IMR-90 (cell line): Measurements from ENCODE around the gene MAP2K5. TPM values are rescaled to one million over a fixed set of nuclear protein-coding genes. Genes with fewer than 3 reads are reported as not detected.

Experiments
- ATAC-seq: fragments of 200-7000 bp; cut with Tn5 transposase; 2 replicates; pipeline ENCODE4 v1.9.1; 2020; ENCODE audit warnings: low read depth, mild to moderate bottlenecking, moderate library complexity
- BruUV-seq: library from RNA; stranded (reverse); fragments of 400-500 nt; replicated peaks from 2 replicates; lab custom pipeline; 2021; lab: Mats Ljungman, UMichigan
- CTCF ChIA-PET: fragments of 300-600 bp; formaldehyde crosslinking; extraction: SDS; loops from one replicate; lab custom pipeline; 2021; ENCODE audit warnings: antibody characterized with exemption; lab: Yijun Ruan, JAX
- POLR2A ChIA-PET: fragments of 300-600 bp; sonication (Branson Sonifier 250); formaldehyde crosslinking; loops from one replicate; lab custom pipeline; 2022; ENCODE audit warnings: antibody characterized with exemption; ENCODE audit not compliant: unreplicated experiment; lab: Charles Lee
- DNase-seq: peaks from one replicate; pipeline ENCODE4 v3.0.0; 2013
- H2AFZ ChIP-seq: replicated peaks from 2 replicates; pipeline ENCODE3; 2013; ENCODE audit warnings: low read length, mild to moderate bottlenecking; ENCODE audit not compliant: poor library complexity
- H2AK5ac ChIP-seq: 2 replicates; pipeline ENCODE4 v1.6.1; 2013; ENCODE audit warnings: low read depth, low read length, inconsistent platforms
- H2AK9ac ChIP-seq: replicated peaks from 2 replicates; pipeline ENCODE3; 2013; ENCODE audit warnings: mild to moderate bottlenecking, low read depth, low read length, moderate library complexity; ENCODE audit not compliant: poor library complexity
- H2BK120ac ChIP-seq: 2 replicates; pipeline ENCODE4 v1.6.1; 2013; ENCODE audit warnings: low read depth, low read length, inconsistent platforms
- H2BK15ac ChIP-seq: 3 replicates; pipeline ENCODE4 v1.6.1; 2013; ENCODE audit warnings: low read depth, low read length, inconsistent platforms
- H2BK20ac ChIP-seq: 2 replicates; pipeline ENCODE4 v1.6.1; 2013; ENCODE audit warnings: low read depth, mild to moderate bottlenecking, inconsistent platforms, low read length, moderate library complexity
- H2BK5ac ChIP-seq: 2 replicates; pipeline ENCODE4 v1.6.1; 2013; ENCODE audit warnings: mild to moderate bottlenecking, low read depth, low read length, inconsistent platforms; ENCODE audit not compliant: poor library complexity, severe bottlenecking
- H3K14ac ChIP-seq: replicated peaks from 2 replicates; pipeline ENCODE4 v1.6.1; 2013; ENCODE audit warnings: low read depth, low read length, inconsistent platforms
- H3K18ac ChIP-seq: 2 replicates; pipeline ENCODE4 v1.6.1; 2013; ENCODE audit warnings: low read depth, low read length, control low read depth
- H3K23ac ChIP-seq: 2 replicates; pipeline ENCODE4 v1.6.1; 2013; ENCODE audit warnings: low read depth, low read length, inconsistent platforms
- H3K27ac ChIP-seq: 2 replicates; pipeline ENCODE4 v1.5.1; 2013; ENCODE audit warnings: mild to moderate bottlenecking, control low read depth, low read length; ENCODE audit not compliant: insufficient read depth
- H3K27me3 ChIP-seq: 2 replicates; pipeline ENCODE4 v1.6.1; 2013; ENCODE audit warnings: low read length; ENCODE audit not compliant: control insufficient read depth, insufficient read depth
- H3K36me3 ChIP-seq: 2 replicates; pipeline ENCODE4 v1.6.1; 2013; ENCODE audit warnings: low read length, mixed read lengths; ENCODE audit not compliant: control insufficient read depth, insufficient read depth
- H3K4ac ChIP-seq: 2 replicates; pipeline ENCODE4 v1.6.1; 2013; ENCODE audit warnings: low read depth, low read length, inconsistent platforms
- H3K4me1 ChIP-seq: 2 replicates; pipeline ENCODE4 v1.6.1; 2013; ENCODE audit warnings: low read length, mixed read lengths; ENCODE audit not compliant: control insufficient read depth, insufficient read depth
- H3K4me2 ChIP-seq: 2 replicates; pipeline ENCODE4 v1.6.1; 2013; ENCODE audit warnings: low read depth, mild to moderate bottlenecking, control low read depth, low read length, moderate library complexity
- H3K4me3 ChIP-seq: 2 replicates; pipeline ENCODE4 v1.5.1; 2013; ENCODE audit warnings: low read depth, mild to moderate bottlenecking, control low read depth, low read length, moderate library complexity; ENCODE audit not compliant: insufficient read depth
- H3K56ac ChIP-seq: 2 replicates; pipeline ENCODE4 v1.6.1; 2013; ENCODE audit warnings: low read length, inconsistent platforms; ENCODE audit not compliant: insufficient read depth; ENCODE audit errors: extremely low read depth
- H3K79me1 ChIP-seq, 2 experiments: 2 replicates each; pipeline ENCODE4 v1.6.1; 2013; ENCODE audit warnings: low read length in 2 of 2, inconsistent platforms in 1 of 2, low read depth in 1 of 2
- H3K9ac ChIP-seq: 2 replicates; pipeline ENCODE4 v1.6.1; 2013; ENCODE audit warnings: low read depth, low read length, control low read depth
- H3K9me1 ChIP-seq: 2 replicates; pipeline ENCODE4 v1.6.1; 2013; ENCODE audit warnings: low read length, inconsistent platforms; ENCODE audit not compliant: insufficient read depth
- H3K9me3 ChIP-seq: 2 replicates; pipeline ENCODE4 v1.6.1; 2013; ENCODE audit warnings: low read length; ENCODE audit not compliant: control insufficient read depth, insufficient read depth
- H4K20me1 ChIP-seq: 2 replicates; pipeline ENCODE4 v1.6.1; 2013; ENCODE audit warnings: low read length, inconsistent platforms; ENCODE audit not compliant: insufficient read depth
- H4K5ac ChIP-seq: 2 replicates; pipeline ENCODE4 v1.6.1; 2013; ENCODE audit warnings: mild to moderate bottlenecking, low read depth, low read length, control low read depth
- H4K8ac ChIP-seq, 2 experiments: 2 replicates each; pipeline ENCODE4 v1.6.1; 2013; ENCODE audit warnings: low read depth in 2 of 2, low read length in 2 of 2, control low read depth in 1 of 2, inconsistent platforms in 1 of 2
- H4K91ac ChIP-seq: 2 replicates; pipeline ENCODE4 v1.6.1; 2013; ENCODE audit warnings: low read depth, low read length, inconsistent platforms; ENCODE audit not compliant: insufficient read depth
- BHLHE40 ChIP-seq: fragments of 150-350 bp; IDR thresholded peaks from 2 replicates; pipeline ENCODE4 v1.6.1; 2016; ENCODE audit warnings: mild to moderate bottlenecking, low read depth, low read length
- CEBPB ChIP-seq: IDR thresholded peaks from 2 replicates; pipeline ENCODE4 v1.6.1; 2012; ENCODE audit warnings: low read depth, low read length, improper control_type of control experiment
- MAZ ChIP-seq: IDR thresholded peaks from 2 replicates; pipeline ENCODE4 v1.6.1; 2012; ENCODE audit warnings: low read depth, mild to moderate bottlenecking, low read length, improper control_type of control experiment, moderate library complexity, borderline replicate concordance
- NFE2L2 ChIP-seq: fragments of 150-350 bp; IDR thresholded peaks from 2 replicates; pipeline ENCODE4 v1.6.1; 2016; ENCODE audit warnings: low read depth, mild to moderate bottlenecking, low read length
- RCOR1 ChIP-seq: IDR thresholded peaks from 2 replicates; pipeline ENCODE4 v1.6.1; 2012; ENCODE audit warnings: mild to moderate bottlenecking, low read length, improper control_type of control experiment; ENCODE audit not compliant: insufficient replicate concordance
- RFX5 ChIP-seq: IDR thresholded peaks from 2 replicates; pipeline ENCODE4 v1.8.0; 2012; ENCODE audit warnings: low read depth, mild to moderate bottlenecking, low read length, moderate library complexity
- SMC3 ChIP-seq: fragments of 150-350 bp; IDR thresholded peaks from 2 replicates; pipeline ENCODE4 v1.6.1; 2016; ENCODE audit warnings: low read depth, mild to moderate bottlenecking, antibody characterized with exemption, low read length, moderate library complexity
- WGBS, 2 experiments: methylation state at CpG; one replicate each; pipeline versions ENCODE4 v1.1.5 to v1.1.7; 2013; ENCODE audit warnings: missing lambda C conversion rate in 2 of 2; ENCODE audit not compliant: insufficient read length in 1 of 2; ENCODE audit errors: extremely low coverage in 2 of 2; 5-methylcytosine and 5-hydroxymethylcytosine counted together
- dilution Hi-C: fragments of 300-500 bp; cut with HindIII; formaldehyde crosslinking; loops from one replicate; pipeline ENCODE4 v1.14.3; 2018; ENCODE audit warnings: low sequenced_read_pairs; ENCODE audit not compliant: unreplicated experiment
- in situ Hi-C: fragments of 300-500 bp; cut with MboI; formaldehyde crosslinking; loops from 3 replicates; pipeline ENCODE4 v1.14.3; 2019; ENCODE audit warnings: low sequenced_read_pairs, inconsistent platforms, mixed read lengths
- intact Hi-C: fragments of 100-400 bp; cut with micrococcal nuclease; formaldehyde crosslinking; loops from 2 replicates; pipeline ENCODE4 v1.10.0; 2022
- polyA plus RNA-seq, 3 experiments: library from polyadenylated mRNA; depleted of rRNA; stranded (reverse); fragments of >200 nt; gene quantifications; 2 replicates each; pipeline ENCODE4 v1.2.3, GENCODE V29; 2012; ENCODE audit warnings: low replicate concordance in 1 of 3
- total RNA-seq: library from RNA; depleted of rRNA; stranded (reverse); fragments of >200 nt; gene quantifications from 2 replicates; pipeline ENCODE4 v1.2.3, GENCODE V29; 2012
- TF ChIP-seq, protein P1 (sequence below): conservative IDR thresholded peaks from 2 replicates; pipeline ENCODE4 v1.5.1; 2012; ENCODE audit warnings: mild to moderate bottlenecking, low read depth, low read length, improper control_type of control experiment
- TF ChIP-seq, protein P2 (sequence below): fragments of 150-350 bp; IDR thresholded peaks from 2 replicates; pipeline ENCODE4 v1.6.1; 2017; ENCODE audit warnings: mild to moderate bottlenecking, antibody characterized with exemption, low read length, low read depth
- TF ChIP-seq, protein P3 (sequence below): fragments of 150-350 bp; IDR thresholded peaks from 2 replicates; pipeline ENCODE4 v1.6.1; 2016; ENCODE audit warnings: low read depth, mild to moderate bottlenecking, low read length, moderate library complexity, borderline replicate concordance

Gene MAP2K5
- total and polyA plus RNA-seq, 2 of the 4 experiments (the other 2 are of a cell fraction), result 1.6 to 6.1 TPM

DNA sequence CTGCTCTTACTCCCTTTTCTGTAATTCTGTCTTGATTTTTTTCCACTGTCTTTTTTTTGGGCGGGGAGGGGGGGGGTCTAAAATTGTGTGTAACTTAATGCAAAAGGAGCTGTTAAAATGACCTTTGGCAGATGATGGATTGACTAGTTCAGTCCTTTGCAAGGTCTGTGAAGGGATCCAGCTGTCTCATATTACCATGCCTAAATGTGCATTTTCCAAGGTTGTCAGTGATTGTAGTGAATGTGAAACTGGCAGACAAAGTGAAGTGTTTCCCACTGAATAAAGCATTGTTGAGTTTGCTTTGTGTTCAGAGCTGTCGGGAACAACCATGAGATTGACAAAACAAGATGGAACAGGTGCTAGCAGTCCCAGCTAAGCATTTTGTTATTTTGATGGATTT lies 172.7 kb downstream of the MAP2K5 start:
- Histone ChIP-seq H3K9me3 (no peaks in the 10 kb centered on the region), H3K4me2 (no peak overlapping the region), H2AK5ac (no peak overlapping the region), H2AK9ac (no peak overlapping the region), H4K5ac (no peak overlapping the region), H3K4me1 (no peaks in the 10 kb centered on the region), H4K20me1 (no peaks in the 10 kb centered on the region), H3K4ac (no peak overlapping the region), H4K8ac (no peak overlapping the region), H2BK20ac (no peak overlapping the region), H3K18ac (no peak overlapping the region), H3K9me1 (no peaks in the 10 kb centered on the region), H3K27me3 (no peaks in the 10 kb centered on the region), H2BK120ac (no peak overlapping the region), H3K9ac (no peak overlapping the region), H3K23ac (no peak overlapping the region), H3K79me1 (no peaks in the 10 kb centered on the region), H4K91ac (no peak overlapping the region), H3K36me3 (no peaks in the 10 kb centered on the region), H3K4me3 (no peak overlapping the region), H2BK5ac (no peak overlapping the region), H3K14ac (no peak overlapping the region), H2BK15ac (no peak overlapping the region), H2AFZ (no peak overlapping the region), H3K56ac (no peak overlapping the region), H3K27ac (no peak overlapping the region)
- no CpG with 5 or more reads among the region's 2 CpGs for WGBS, 2 experiments
- CTCF ChIA-PET, result no interaction called here
- intact Hi-C loops, result no loop called here
- in situ Hi-C loops, result no loop called here
- BruUV-seq, result no TSS peak
- TF ChIP-seq SMC3, result no peak
- no peak for TF ChIP-seq CEBPB
- TF ChIP-seq, protein P1, sequence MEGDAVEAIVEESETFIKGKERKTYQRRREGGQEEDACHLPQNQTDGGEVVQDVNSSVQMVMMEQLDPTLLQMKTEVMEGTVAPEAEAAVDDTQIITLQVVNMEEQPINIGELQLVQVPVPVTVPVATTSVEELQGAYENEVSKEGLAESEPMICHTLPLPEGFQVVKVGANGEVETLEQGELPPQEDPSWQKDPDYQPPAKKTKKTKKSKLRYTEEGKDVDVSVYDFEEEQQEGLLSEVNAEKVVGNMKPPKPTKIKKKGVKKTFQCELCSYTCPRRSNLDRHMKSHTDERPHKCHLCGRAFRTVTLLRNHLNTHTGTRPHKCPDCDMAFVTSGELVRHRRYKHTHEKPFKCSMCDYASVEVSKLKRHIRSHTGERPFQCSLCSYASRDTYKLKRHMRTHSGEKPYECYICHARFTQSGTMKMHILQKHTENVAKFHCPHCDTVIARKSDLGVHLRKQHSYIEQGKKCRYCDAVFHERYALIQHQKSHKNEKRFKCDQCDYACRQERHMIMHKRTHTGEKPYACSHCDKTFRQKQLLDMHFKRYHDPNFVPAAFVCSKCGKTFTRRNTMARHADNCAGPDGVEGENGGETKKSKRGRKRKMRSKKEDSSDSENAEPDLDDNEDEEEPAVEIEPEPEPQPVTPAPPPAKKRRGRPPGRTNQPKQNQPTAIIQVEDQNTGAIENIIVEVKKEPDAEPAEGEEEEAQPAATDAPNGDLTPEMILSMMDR, result no peak
- TF ChIP-seq, protein P2, sequence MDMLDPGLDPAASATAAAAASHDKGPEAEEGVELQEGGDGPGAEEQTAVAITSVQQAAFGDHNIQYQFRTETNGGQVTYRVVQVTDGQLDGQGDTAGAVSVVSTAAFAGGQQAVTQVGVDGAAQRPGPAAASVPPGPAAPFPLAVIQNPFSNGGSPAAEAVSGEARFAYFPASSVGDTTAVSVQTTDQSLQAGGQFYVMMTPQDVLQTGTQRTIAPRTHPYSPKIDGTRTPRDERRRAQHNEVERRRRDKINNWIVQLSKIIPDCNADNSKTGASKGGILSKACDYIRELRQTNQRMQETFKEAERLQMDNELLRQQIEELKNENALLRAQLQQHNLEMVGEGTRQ, result no peak
- TF ChIP-seq, protein P3, sequence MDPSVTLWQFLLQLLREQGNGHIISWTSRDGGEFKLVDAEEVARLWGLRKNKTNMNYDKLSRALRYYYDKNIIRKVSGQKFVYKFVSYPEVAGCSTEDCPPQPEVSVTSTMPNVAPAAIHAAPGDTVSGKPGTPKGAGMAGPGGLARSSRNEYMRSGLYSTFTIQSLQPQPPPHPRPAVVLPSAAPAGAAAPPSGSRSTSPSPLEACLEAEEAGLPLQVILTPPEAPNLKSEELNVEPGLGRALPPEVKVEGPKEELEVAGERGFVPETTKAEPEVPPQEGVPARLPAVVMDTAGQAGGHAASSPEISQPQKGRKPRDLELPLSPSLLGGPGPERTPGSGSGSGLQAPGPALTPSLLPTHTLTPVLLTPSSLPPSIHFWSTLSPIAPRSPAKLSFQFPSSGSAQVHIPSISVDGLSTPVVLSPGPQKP, result no peak
- TF ChIP-seq NFE2L2, result no peak
- TF ChIP-seq BHLHE40, result no peak
- no peak for TF ChIP-seq RCOR1
- no peak for TF ChIP-seq RFX5
- no peak for TF ChIP-seq MAZ
- no peak for DNase-seq
- ATAC-seq, result no peak
- POLR2A ChIA-PET, result no interaction called here
- dilution Hi-C loops, result no loop called here
